GM12878 (cell line): Measurements from ENCODE around the gene TLE3. TPM values are rescaled to one million over a fixed set of nuclear protein-coding genes. Genes with fewer than 3 reads are reported as not detected.

Experiments
- ATAC-seq: fragments of 200-7000 bp; cut with Tn5 transposase; 3 replicates; pipeline ENCODE4 v1.9.1; 2020; ENCODE audit warnings: mild to moderate bottlenecking, moderate library complexity
- BruUV-seq: library from RNA; stranded (reverse); fragments of 400-500 nt; replicated peaks from 2 replicates; lab custom pipeline; 2021; lab: Mats Ljungman, UMichigan
- CTCF ChIA-PET: fragments of 300-600 bp; sonication (Branson Sonifier 250); formaldehyde crosslinking; extraction: SDS; loops from one replicate; lab custom pipeline; 2021; ENCODE audit warnings: inconsistent platforms; lab: Yijun Ruan, JAX
- POLR2A ChIA-PET: fragments of 350-600 bp; formaldehyde crosslinking; extraction: SDS; loops from one replicate; lab custom pipeline; 2021; ENCODE audit warnings: inconsistent platforms; lab: Charles Lee
- RAD21 ChIA-PET: fragments of 300-600 bp; sonication (Branson Sonifier 250); formaldehyde crosslinking; loops from one replicate; lab custom pipeline; 2023; ENCODE audit warnings: antibody characterized with exemption; ENCODE audit not compliant: unreplicated experiment; lab: Charles Lee
- SMC1A ChIA-PET: fragments of 300-600 bp; sonication (Branson Sonifier 250); formaldehyde crosslinking; loops from one replicate; lab custom pipeline; 2023; ENCODE audit not compliant: unreplicated experiment, uncharacterized antibody; lab: Charles Lee
- DNase-seq: peaks from one replicate; pipeline ENCODE4 v3.0.0-alpha.2; 2011; ENCODE audit warnings: low read depth, low spot score
- FAIRE-seq: peaks from 3 replicates; lab custom pipeline; 2011; peaks lifted over from hg19 to GRCh38; lab: Jason Lieb, UNC
- H2AFZ ChIP-seq: 2 replicates; pipeline ENCODE4 v1.6.0; 2011; ENCODE audit warnings: low read depth, low read length, control low read depth; ENCODE audit not compliant: control insufficient read depth
- H3K27ac ChIP-seq: 2 replicates; pipeline ENCODE4 v1.5.1; 2011; ENCODE audit warnings: control low read depth; ENCODE audit not compliant: control insufficient read depth, insufficient read depth
- H3K27me3 ChIP-seq, 2 experiments: replicated peaks in 1 of 2; 2 replicates each; pipeline versions ENCODE4 v1.6.0 to v1.6.1; 2011; ENCODE audit warnings: low read length in 1 of 2; ENCODE audit not compliant: control insufficient read depth in 2 of 2, insufficient read depth in 2 of 2
- H3K36me3 ChIP-seq, 2 experiments: 2 replicates each; pipeline ENCODE4 v1.5.1; 2011; ENCODE audit warnings: low read length in 1 of 2; ENCODE audit not compliant: control insufficient read depth in 2 of 2, insufficient read depth in 2 of 2
- H3K4me1 ChIP-seq: 2 replicates; pipeline ENCODE4 v1.6.1; 2011; ENCODE audit warnings: mild to moderate bottlenecking, low read length, moderate library complexity, mixed read lengths; ENCODE audit not compliant: control insufficient read depth, insufficient read depth
- H3K4me2 ChIP-seq: 2 replicates; pipeline ENCODE4 v1.6.0; 2011; ENCODE audit warnings: control low read depth; ENCODE audit not compliant: control insufficient read depth, insufficient read depth
- H3K4me3 ChIP-seq: fragments of 200-600 bp; sonication (generic); 2 replicates; pipeline ENCODE4 v1.5.1; 2016
- H3K79me2 ChIP-seq: 2 replicates; pipeline ENCODE4 v1.6.0; 2011; ENCODE audit warnings: low read length; ENCODE audit not compliant: control insufficient read depth, insufficient read depth
- H3K9ac ChIP-seq: 2 replicates; pipeline ENCODE4 v1.8.0; 2011; ENCODE audit warnings: low read length, control low read depth, mixed read lengths; ENCODE audit not compliant: control insufficient read depth, insufficient read depth
- H3K9me3 ChIP-seq: replicated peaks from 3 replicates; pipeline ENCODE4 v1.5.1; 2011; ENCODE audit warnings: mild to moderate bottlenecking, low read length; ENCODE audit not compliant: control insufficient read depth, insufficient read depth
- H4K20me1 ChIP-seq: 2 replicates; pipeline ENCODE4 v1.6.0; 2011; ENCODE audit not compliant: control insufficient read depth, insufficient read depth
- ATF2 ChIP-seq: IDR thresholded peaks from 2 replicates; pipeline ENCODE4 v1.6.1; 2012; ENCODE audit warnings: low read length, inconsistent platforms
- LARP7 ChIP-seq: fragments of 450-650 bp; IDR thresholded peaks from 2 replicates; pipeline ENCODE4 v1.6.1; 2017; ENCODE audit warnings: mild to moderate bottlenecking
- POLR2A ChIP-seq: IDR thresholded peaks from 2 replicates; pipeline ENCODE4 v1.6.1; 2011; ENCODE audit warnings: low read depth, mild to moderate bottlenecking, low read length
- SMARCA5 ChIP-seq: fragments of 450-650 bp; IDR thresholded peaks from 2 replicates; pipeline ENCODE4 v1.6.1; 2017; ENCODE audit warnings: mild to moderate bottlenecking
- ZBED1 ChIP-seq: IDR thresholded peaks from 2 replicates; pipeline ENCODE4 v1.6.1; 2016; ENCODE audit warnings: borderline replicate concordance
- WGBS: methylation state at CpG from one replicate; pipeline ENCODE4 v1.1.6; 2016; ENCODE audit warnings: low lambda C conversion rate; ENCODE audit not compliant: insufficient replicate concordance, insufficient coverage; ENCODE audit errors: missing lambda C conversion rate; 5-methylcytosine and 5-hydroxymethylcytosine counted together
- in situ Hi-C: fragments of 300-500 bp; cut with MboI; formaldehyde crosslinking; loops from 9 replicates; pipeline ENCODE4 v1.14.3; 2018; ENCODE audit warnings: mixed read lengths
- intact Hi-C: fragments of 100-400 bp; cut with micrococcal nuclease; formaldehyde crosslinking; loops from one replicate; pipeline ENCODE4 v1.14.2; 2022; ENCODE audit not compliant: unreplicated experiment
- polyA plus RNA-seq, 11 experiments: library from polyadenylated mRNA; depleted of rRNA in 4 of 11; unstranded in 6 of 11; stranded (reverse) in 5 of 11; fragments of >200 nt; fragmentation: Nextera tagmentation in 4 of 11; fragmentation: Illumina TruSeq in 1 of 11; extraction: Ambion mirVana in 4 of 11; extraction: Trizol in 1 of 11; gene quantifications; 1 replicate in 1 of 11; 2 replicates in 10 of 11; pipeline versions ENCODE4 v1.2.1 to v1.2.3, GENCODE V29; 2011 to 2016; ENCODE audit warnings: inconsistent platforms in 2 of 11, missing spikeins in 2 of 11, low read depth in 1 of 11
- total RNA-seq, 4 experiments: library from RNA; depleted of rRNA in 3 of 4; stranded (reverse); fragments of >200 nt in 3 of 4; fragmentation: Illumina TruSeq in 1 of 4; extraction: Trizol in 1 of 4; gene quantifications; 2 replicates each; pipeline versions ENCODE4 v1.2.1 to v1.2.3, GENCODE V29; 2013 to 2021

TLE3 gene
- total and polyA plus RNA-seq, 10 of the 15 experiments (the other 5 are each of a cell fraction or from before 2014, with no cell fraction given), result 1.2 to 65.5 (median 9.7) TPM

- Histone ChIP-seq H3K27ac (peak overlapping the region; percentile 84), H3K4me1 (peaks cover 60% of the 10 kb centered on the region), H3K79me2 (no peaks in the 10 kb centered on the region), H3K4me3 (peak overlapping the region; percentile 17; the same call in 1 of the 2 replicates), H4K20me1 (no peaks in the 10 kb centered on the region), H2AFZ (no peak overlapping the region), H3K9ac (peak overlapping the region; percentile 74), H3K4me2 (peak overlapping the region; percentile 65), H3K36me3 (no peaks in the 10 kb centered on the region), H3K9me3 (no peaks in the 10 kb centered on the region; the same call in 2 of the 3 replicates), H3K27me3 (no peaks in the 10 kb centered on the region)
- FAIRE-seq, result no peak
- intact Hi-C loops (loop anchor here (5.0 kb wide), 1 partner anchor 470 kb away; no protein-coding TSS in a partner anchor), in situ Hi-C loops (no loop called here)
- ChIA-PET POLR2A (interaction anchor here (0.9 to 1.4 kb wide), 3 partner anchors 9 to 31 kb away, joined by 3 to 6 read pairs (median 6); no protein-coding TSS in a partner anchor), RAD21 (interaction anchor here (0.7 to 4.2 kb wide), 4 partner anchors 11 to 82 kb away, joined by 3 to 29 read pairs (median 6); partner anchors contain the start of gene TLE3), SMC1A (interaction anchor here (0.7 to 4.6 kb wide), 6 partner anchors 18 to 267 kb away, joined by 3 to 17 read pairs (median 4); no protein-coding TSS in a partner anchor), CTCF (interaction anchor here (0.8 to 1.8 kb wide), 4 partner anchors 17 to 81 kb away, joined by 3 to 8 read pairs (median 4); partner anchors contain the start of gene TLE3)
- DNase-seq, result no peak
- ATAC-seq, result no peak
- WGBS, result 63% methylated on average over 4 of the region's 4 CpGs
- TF ChIP-seq POLR2A (0 out of 2 replicates have a peak, but pooled peaks have one; percentile 3), SMARCA5 (no peak), ZBED1 (no peak), LARP7 (no peak), ATF2 (no peak)
- no TSS peak for BruUV-seq
Observed at GRCh38 chr15:70017025-70017424, 80.7 kb downstream of the TLE3 start.
